PFSK-1 (cell line): Measurements from ENCODE around the gene CLDN6.

Experiments
- FOXP2 ChIP-seq: optimal IDR thresholded peaks from 2 replicates; pipeline ENCODE3; 2011; ENCODE audit warnings: borderline replicate concordance, control low read depth, inconsistent platforms; ENCODE audit not compliant: insufficient read depth; ENCODE audit errors: extremely low read length, extremely low read depth
- POLR2AphosphoS5 ChIP-seq: IDR thresholded peaks from 2 replicates; pipeline ENCODE4 v1.6.1; 2012; ENCODE audit warnings: low read depth, mild to moderate bottlenecking, control low read depth, low read length, moderate library complexity
- SIN3A ChIP-seq: IDR thresholded peaks from 2 replicates; pipeline ENCODE4 v1.6.1; 2012; ENCODE audit warnings: mild to moderate bottlenecking, low read length, moderate library complexity, borderline replicate concordance; ENCODE audit not compliant: insufficient read depth
- TAF1 ChIP-seq: IDR thresholded peaks from 2 replicates; pipeline ENCODE4 v1.6.1; 2012; ENCODE audit warnings: low read length, control low read depth, borderline replicate concordance; ENCODE audit not compliant: insufficient read depth
- TF ChIP-seq, protein P1 (sequence below), 2 experiments: IDR thresholded peaks; 2 replicates each; pipeline versions ENCODE4 v1.6.1 to v1.8.0; 2011 to 2012; ENCODE audit warnings: low read depth in 2 of 2, low read length in 2 of 2, control low read depth in 1 of 2, inconsistent platforms in 1 of 2, mild to moderate bottlenecking in 1 of 2, moderate library complexity in 1 of 2; ENCODE audit not compliant: insufficient read depth in 1 of 2

CLDN6 gene

DNA sequence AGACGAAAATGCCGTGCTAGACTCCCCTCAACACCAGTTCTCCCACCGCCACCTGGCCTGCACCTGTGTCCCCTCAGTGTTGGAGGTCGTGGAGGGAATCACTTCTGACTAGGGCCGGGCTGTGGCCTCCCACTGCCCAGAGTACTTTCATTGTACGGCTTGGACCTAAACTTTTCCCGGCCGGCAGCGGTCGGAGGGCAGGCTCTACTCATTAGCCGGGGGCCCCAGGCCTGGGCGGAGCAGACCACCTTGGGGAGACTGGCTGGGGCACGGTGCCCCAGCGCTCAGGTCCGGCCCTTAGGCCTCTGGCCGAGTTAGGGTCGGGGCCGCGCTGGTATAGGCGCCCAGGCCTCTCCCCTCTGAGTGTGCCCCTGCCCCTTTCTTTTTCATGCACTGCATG lies 639 bp downstream of the CLDN6 start:
- TF ChIP-seq TAF1, result no peak
- no peak for TF ChIP-seq POLR2AphosphoS5
- no peak for TF ChIP-seq SIN3A
- no peak for TF ChIP-seq FOXP2
- TF ChIP-seq, protein P1, sequence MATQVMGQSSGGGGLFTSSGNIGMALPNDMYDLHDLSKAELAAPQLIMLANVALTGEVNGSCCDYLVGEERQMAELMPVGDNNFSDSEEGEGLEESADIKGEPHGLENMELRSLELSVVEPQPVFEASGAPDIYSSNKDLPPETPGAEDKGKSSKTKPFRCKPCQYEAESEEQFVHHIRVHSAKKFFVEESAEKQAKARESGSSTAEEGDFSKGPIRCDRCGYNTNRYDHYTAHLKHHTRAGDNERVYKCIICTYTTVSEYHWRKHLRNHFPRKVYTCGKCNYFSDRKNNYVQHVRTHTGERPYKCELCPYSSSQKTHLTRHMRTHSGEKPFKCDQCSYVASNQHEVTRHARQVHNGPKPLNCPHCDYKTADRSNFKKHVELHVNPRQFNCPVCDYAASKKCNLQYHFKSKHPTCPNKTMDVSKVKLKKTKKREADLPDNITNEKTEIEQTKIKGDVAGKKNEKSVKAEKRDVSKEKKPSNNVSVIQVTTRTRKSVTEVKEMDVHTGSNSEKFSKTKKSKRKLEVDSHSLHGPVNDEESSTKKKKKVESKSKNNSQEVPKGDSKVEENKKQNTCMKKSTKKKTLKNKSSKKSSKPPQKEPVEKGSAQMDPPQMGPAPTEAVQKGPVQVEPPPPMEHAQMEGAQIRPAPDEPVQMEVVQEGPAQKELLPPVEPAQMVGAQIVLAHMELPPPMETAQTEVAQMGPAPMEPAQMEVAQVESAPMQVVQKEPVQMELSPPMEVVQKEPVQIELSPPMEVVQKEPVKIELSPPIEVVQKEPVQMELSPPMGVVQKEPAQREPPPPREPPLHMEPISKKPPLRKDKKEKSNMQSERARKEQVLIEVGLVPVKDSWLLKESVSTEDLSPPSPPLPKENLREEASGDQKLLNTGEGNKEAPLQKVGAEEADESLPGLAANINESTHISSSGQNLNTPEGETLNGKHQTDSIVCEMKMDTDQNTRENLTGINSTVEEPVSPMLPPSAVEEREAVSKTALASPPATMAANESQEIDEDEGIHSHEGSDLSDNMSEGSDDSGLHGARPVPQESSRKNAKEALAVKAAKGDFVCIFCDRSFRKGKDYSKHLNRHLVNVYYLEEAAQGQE (IDR thresholded peaks at IDR 0.05; ENCODE audit: insufficient read depth in 1 of 2, low read depth in 2 of 2, low read length in 2 of 2), result no peak

DNA sequence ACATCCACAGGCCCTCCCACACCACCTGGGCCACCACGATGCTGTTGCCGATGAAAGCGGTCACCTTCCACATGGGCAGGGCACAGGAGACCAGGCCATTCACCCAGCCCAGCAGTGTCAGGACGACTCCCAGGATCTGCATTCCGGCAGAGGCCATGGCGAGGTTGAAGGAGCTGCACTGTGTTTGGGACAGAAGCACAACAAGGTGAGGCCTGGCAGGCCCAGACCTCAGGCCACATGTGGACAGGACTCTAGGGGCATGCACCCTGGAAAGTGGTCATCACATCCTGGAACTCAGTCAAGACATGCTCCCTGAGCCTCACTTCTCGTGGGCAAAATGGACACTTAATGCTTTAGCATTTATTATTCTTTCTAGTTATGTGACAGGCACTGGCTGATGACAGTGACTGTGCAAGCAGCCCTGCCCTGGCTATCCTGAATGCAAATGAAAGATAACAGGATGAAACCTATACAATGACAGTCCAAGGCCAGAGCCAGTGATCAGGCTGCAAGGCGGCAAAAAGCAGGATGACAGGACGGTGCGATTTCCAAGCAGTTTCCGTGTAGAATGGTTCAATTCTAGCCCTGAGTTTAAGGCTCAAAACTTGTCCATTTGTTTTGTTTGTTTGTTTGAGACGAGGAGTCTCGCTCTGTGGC lies 2.0 kb downstream of the CLDN6 start:
- no peak for TF ChIP-seq TAF1
- no peak for TF ChIP-seq FOXP2
- TF ChIP-seq, protein P1 (IDR thresholded peaks at IDR 0.05; ENCODE audit: insufficient read depth in 1 of 2, low read depth in 2 of 2, low read length in 2 of 2), result no peak
- no peak for TF ChIP-seq POLR2AphosphoS5
- no peak for TF ChIP-seq SIN3A

DNA sequence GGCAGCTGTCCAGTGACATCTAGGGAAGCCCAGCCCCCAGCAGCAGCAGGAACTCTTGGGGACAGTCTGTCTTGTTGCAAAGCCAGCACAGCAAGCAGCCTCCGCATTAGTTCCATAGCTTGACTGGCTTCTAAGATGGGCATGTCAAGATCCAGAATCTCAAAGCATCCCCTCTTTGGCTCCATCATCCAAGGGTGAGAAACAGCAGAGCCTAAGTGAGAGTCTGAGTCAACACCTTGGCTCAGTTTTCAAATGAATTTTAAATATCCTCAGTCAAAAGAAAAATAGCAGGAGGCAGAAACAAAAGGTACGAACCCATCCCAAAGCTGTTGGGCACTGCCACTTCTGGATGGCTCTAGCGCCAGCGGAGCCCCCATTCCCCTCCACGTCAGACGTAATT lies 3.0 kb downstream of the CLDN6 start:
- TF ChIP-seq TAF1, result no peak
- no peak for TF ChIP-seq POLR2AphosphoS5
- no peak for TF ChIP-seq SIN3A
- no peak for TF ChIP-seq FOXP2
- TF ChIP-seq, protein P1 (IDR thresholded peaks at IDR 0.05; ENCODE audit: insufficient read depth in 1 of 2, low read depth in 2 of 2, low read length in 2 of 2), result no peak

DNA sequence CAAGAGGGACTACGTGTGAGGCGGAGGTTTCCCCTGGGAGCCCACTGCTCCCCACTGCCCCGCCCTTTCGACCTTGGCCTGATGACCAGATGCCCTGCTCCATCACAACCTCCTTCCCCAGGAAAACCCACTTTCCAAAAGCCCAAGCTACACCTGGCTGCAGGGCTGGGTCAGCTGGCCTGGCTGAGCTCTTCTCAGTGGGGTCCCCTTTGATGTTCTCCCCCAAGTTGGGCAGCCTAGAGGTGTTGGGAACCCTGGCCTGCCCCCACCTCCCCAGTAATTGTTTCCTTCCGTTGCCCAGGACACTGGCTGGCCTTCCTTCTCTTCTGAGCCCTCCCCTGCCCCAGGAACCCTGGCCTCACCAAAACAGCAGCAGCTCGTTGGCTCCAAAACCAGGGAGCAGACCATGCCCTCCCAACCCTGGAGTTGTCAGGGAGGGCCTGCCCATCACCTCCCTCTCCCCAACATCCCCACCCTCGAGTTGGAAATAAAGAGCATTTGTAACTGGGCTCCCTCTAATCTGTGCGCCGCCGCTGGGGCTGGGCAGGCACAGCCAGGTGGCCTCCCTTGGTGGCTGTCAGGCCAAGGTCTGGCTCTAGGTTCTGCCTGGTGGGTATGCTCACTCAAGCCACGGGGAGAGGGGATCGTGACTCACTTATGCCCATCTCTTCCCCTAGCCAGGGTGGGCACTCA lies 3.8 kb downstream of the CLDN6 start:
- no peak for TF ChIP-seq FOXP2
- no peak for TF ChIP-seq SIN3A
- TF ChIP-seq, protein P1 (IDR thresholded peaks at IDR 0.05; ENCODE audit: insufficient read depth in 1 of 2, low read depth in 2 of 2, low read length in 2 of 2), result no peak
- no peak for TF ChIP-seq POLR2AphosphoS5
- TF ChIP-seq TAF1, result no peak
